HEK293T (cell line): Measurements from ENCODE around the gene ZFP92.
"Not testable (repeated sequence)": the region's sequence is repeated elsewhere in the genome, so short reads cannot be mapped to it uniquely, and the experiment has no call there.

Source experiments
- CTCF ChIA-PET: fragments of 350-600 bp; formaldehyde crosslinking; extraction: SDS; loops from one replicate; lab custom pipeline; 2021; ENCODE audit warnings: antibody characterized with exemption, inconsistent platforms; lab: Yijun Ruan, JAX
- POLR2A ChIA-PET: fragments of 350-600 bp; formaldehyde crosslinking; extraction: SDS; loops from one replicate; lab custom pipeline; 2020; ENCODE audit warnings: antibody characterized with exemption, inconsistent platforms; lab: Yijun Ruan, JAX
- DNase-seq: peaks from one replicate; pipeline ENCODE4 v3.0.0; 2012; ENCODE audit warnings: mixed read lengths; ENCODE audit errors: extremely low spot score
- ARNT ChIP-seq: fragments of 450-650 bp; IDR thresholded peaks from 2 replicates; pipeline ENCODE4 v1.6.1; 2017; ENCODE audit warnings: mild to moderate bottlenecking
- BHLHE40 ChIP-seq: fragments of 450-650 bp; IDR thresholded peaks from 2 replicates; pipeline ENCODE4 v1.6.1; 2016; ENCODE audit warnings: mild to moderate bottlenecking, moderate library complexity, borderline replicate concordance
- CTBP1 ChIP-seq: fragments of 450-650 bp; IDR thresholded peaks from 2 replicates; pipeline ENCODE4 v1.6.1; 2016; ENCODE audit warnings: borderline replicate concordance
- ELF4 ChIP-seq: fragments of 450-650 bp; IDR thresholded peaks from 2 replicates; pipeline ENCODE4 v1.6.1; 2017; ENCODE audit warnings: antibody characterized with exemption
- FOXA1 ChIP-seq: fragments of 450-650 bp; IDR thresholded peaks from 2 replicates; pipeline ENCODE4 v1.6.1; 2016; ENCODE audit warnings: mild to moderate bottlenecking
- FOXK2 ChIP-seq: fragments of 450-650 bp; IDR thresholded peaks from 2 replicates; pipeline ENCODE4 v1.6.1; 2016; ENCODE audit warnings: mild to moderate bottlenecking
- FOXM1 ChIP-seq: fragments of 450-650 bp; IDR thresholded peaks from 2 replicates; pipeline ENCODE4 v1.6.1; 2017; ENCODE audit warnings: mild to moderate bottlenecking, borderline replicate concordance
- HDGF ChIP-seq: fragments of 450-650 bp; IDR thresholded peaks from 2 replicates; pipeline ENCODE4 v1.6.1; 2017; ENCODE audit warnings: antibody characterized with exemption, borderline replicate concordance
- L3MBTL2 ChIP-seq: fragments of 450-650 bp; conservative IDR thresholded peaks from 2 replicates; pipeline ENCODE4 v1.6.1; 2016; ENCODE audit warnings: mild to moderate bottlenecking
- LEF1 ChIP-seq: fragments of 450-650 bp; IDR thresholded peaks from 2 replicates; pipeline ENCODE4 v1.6.1; 2017; ENCODE audit warnings: mild to moderate bottlenecking, borderline replicate concordance
- NFRKB ChIP-seq: fragments of 450-650 bp; IDR thresholded peaks from 2 replicates; pipeline ENCODE4 v1.6.1; 2016; ENCODE audit warnings: mild to moderate bottlenecking, moderate library complexity
- PKNOX1 ChIP-seq: fragments of 450-650 bp; IDR thresholded peaks from 2 replicates; pipeline ENCODE4 v1.6.1; 2016
- SP1 ChIP-seq: fragments of 450-650 bp; IDR thresholded peaks from 2 replicates; pipeline ENCODE4 v1.6.1; 2017
- SUZ12 ChIP-seq: fragments of 450-650 bp; IDR thresholded peaks from 2 replicates; pipeline ENCODE4 v1.6.1; 2016; ENCODE audit warnings: mild to moderate bottlenecking
- TARDBP ChIP-seq: fragments of 450-650 bp; IDR thresholded peaks from 2 replicates; pipeline ENCODE4 v1.6.1; 2016
- ZNF384 ChIP-seq: fragments of 450-650 bp; IDR thresholded peaks from 2 replicates; pipeline ENCODE4 v1.6.1; 2016

The ZFP92 gene

GRCh38 chrX:153382563-153383482, 28.4 kb upstream of the ZFP92 start:
- no peak for TF ChIP-seq CTBP1
- no peak for TF ChIP-seq FOXA1
- no peak for TF ChIP-seq SP1
- TF ChIP-seq LEF1: no peak
- TF ChIP-seq FOXM1: no peak
- no peak for TF ChIP-seq NFRKB
- TF ChIP-seq FOXK2: no peak
- TF ChIP-seq HDGF: no peak
- TF ChIP-seq L3MBTL2: no peak
- no peak for TF ChIP-seq ELF4
- TF ChIP-seq ARNT: no peak
- TF ChIP-seq SUZ12: no peak
- no peak for TF ChIP-seq ZNF384
- TF ChIP-seq PKNOX1: no peak
- no peak for TF ChIP-seq TARDBP
- no peak for TF ChIP-seq BHLHE40
- POLR2A ChIA-PET: no interaction called here
- CTCF ChIA-PET: no interaction called here
- DNase-seq: no peak

- ChIA-PET CTCF (no interaction called here), POLR2A (no interaction called here)
- no peak for DNase-seq
- TF ChIP-seq TARDBP: no peak
- no peak for TF ChIP-seq ZNF384
- TF ChIP-seq FOXA1: no peak
- no peak for TF ChIP-seq FOXM1
- no peak for TF ChIP-seq BHLHE40
- TF ChIP-seq ELF4: no peak
- TF ChIP-seq CTBP1: no peak
- TF ChIP-seq L3MBTL2: no peak
- TF ChIP-seq SUZ12: no peak
- TF ChIP-seq PKNOX1: no peak
- no peak for TF ChIP-seq LEF1
- no peak for TF ChIP-seq HDGF
- TF ChIP-seq FOXK2: no peak
- TF ChIP-seq NFRKB: no peak
- no peak for TF ChIP-seq SP1
- no peak for TF ChIP-seq ARNT
Observed at GRCh38 chrX:153384390-153384789, 26.9 kb upstream of the ZFP92 start.

- DNase-seq, POLR2A ChIA-PET, CTCF ChIA-PET: not testable (repeated sequence)
Observed at GRCh38 chrX:153384973-153385372, 26.3 kb upstream of the ZFP92 start.

- DNase-seq: no peak
- TF ChIP-seq FOXK2 (no peak), CTBP1 (no peak), LEF1 (no peak)
- ChIA-PET POLR2A (interaction anchor here (0.6 kb wide), 1 partner anchor 51 kb away, joined by 3 read pairs; no protein-coding TSS in a partner anchor), CTCF (no interaction called here)
Observed at GRCh38 chrX:153386097-153386496, 25.2 kb upstream of the ZFP92 start.

GRCh38 chrX:153387345-153387744, 23.9 kb upstream of the ZFP92 start:
- ChIA-PET POLR2A (interaction anchor here (0.5 kb wide), 1 partner anchor 142 kb away, joined by 3 read pairs; no protein-coding TSS in a partner anchor), CTCF (no interaction called here)
- no peak for TF ChIP-seq L3MBTL2
- TF ChIP-seq ZNF384: no peak
- no peak for TF ChIP-seq SP1
- TF ChIP-seq NFRKB: no peak
- no peak for TF ChIP-seq FOXK2
- no peak for TF ChIP-seq FOXM1
- no peak for TF ChIP-seq ARNT
- no peak for TF ChIP-seq BHLHE40
- no peak for TF ChIP-seq LEF1
- TF ChIP-seq HDGF: no peak
- no peak for TF ChIP-seq SUZ12
- TF ChIP-seq PKNOX1: no peak
- TF ChIP-seq ELF4: no peak
- no peak for TF ChIP-seq FOXA1
- no peak for TF ChIP-seq TARDBP
- no peak for TF ChIP-seq CTBP1

More at GRCh38 chrX:153387345-153387744, 23.9 kb upstream of the ZFP92 start:
- DNase-seq: no peak
